DND-41 (cell line): ENCODE data around the gene TBCE.

Source experiments
- ATAC-seq: fragments of 200-7000 bp; cut with Tn5 transposase; 3 replicates; pipeline ENCODE4 v1.9.1; 2021; ENCODE audit warnings: low read depth; ENCODE audit not compliant: insufficient read depth
- DNase-seq: peaks from one replicate; pipeline ENCODE4 v3.0.0-alpha.2; 2020
- H2AFZ ChIP-seq: 2 replicates; pipeline ENCODE4 v1.6.0; 2012; ENCODE audit warnings: low read depth, low read length
- H3K27ac ChIP-seq: 2 replicates; pipeline ENCODE4 v1.5.1; 2012; ENCODE audit warnings: low read length, inconsistent platforms
- H3K27me3 ChIP-seq: fragments of 200-600 bp; sonication (generic); 2 replicates; pipeline ENCODE4 v1.6.0; 2012; ENCODE audit warnings: low read length, mild to moderate bottlenecking, inconsistent platforms; ENCODE audit not compliant: insufficient read depth, poor library complexity
- H3K36me3 ChIP-seq: 2 replicates; pipeline ENCODE4 v1.5.1; 2012; ENCODE audit warnings: low read length, inconsistent platforms; ENCODE audit not compliant: insufficient read depth
- H3K4me1 ChIP-seq: 2 replicates; pipeline ENCODE4 v1.5.1; 2012; ENCODE audit warnings: mild to moderate bottlenecking, low read length; ENCODE audit not compliant: insufficient read depth
- H3K4me2 ChIP-seq: 2 replicates; pipeline ENCODE4 v1.6.0; 2012; ENCODE audit warnings: mild to moderate bottlenecking, moderate library complexity, low read length, inconsistent platforms; ENCODE audit not compliant: insufficient read depth
- H3K4me3 ChIP-seq, 2 experiments: fragments of 200-600 bp in 1 of 2; shearing (Covaris generic) in 1 of 2; 2 replicates each; pipeline ENCODE4 v1.5.1; 2012 to 2016; ENCODE audit warnings: inconsistent platforms in 2 of 2, low read length in 2 of 2, mild to moderate bottlenecking in 2 of 2, low read depth in 1 of 2, moderate library complexity in 1 of 2
- H3K79me2 ChIP-seq: 2 replicates; pipeline ENCODE4 v1.6.0; 2012; ENCODE audit warnings: low read length, inconsistent platforms; ENCODE audit not compliant: insufficient read depth
- H3K9ac ChIP-seq: 2 replicates; pipeline ENCODE4 v1.6.0; 2012; ENCODE audit warnings: low read depth, mild to moderate bottlenecking, inconsistent platforms, low read length, moderate library complexity
- H3K9me3 ChIP-seq: 2 replicates; pipeline ENCODE4 v1.5.1; 2012; ENCODE audit warnings: low read length, moderate library complexity, mild to moderate bottlenecking, inconsistent platforms; ENCODE audit not compliant: insufficient read depth, severe bottlenecking
- H4K20me1 ChIP-seq: 2 replicates; pipeline ENCODE4 v1.6.0; 2012; ENCODE audit warnings: low read length; ENCODE audit not compliant: insufficient read depth
- CTCF ChIP-seq: IDR thresholded peaks from 2 replicates; pipeline ENCODE4 v1.5.1; 2012; ENCODE audit warnings: borderline replicate concordance, low read length, moderate library complexity, mild to moderate bottlenecking; ENCODE audit not compliant: poor library complexity, severe bottlenecking; ENCODE audit errors: extremely low read depth
- EZH2 ChIP-seq: IDR thresholded peaks from 3 replicates; pipeline ENCODE4 v1.6.1; 2012; ENCODE audit warnings: borderline replicate concordance, low read depth, mild to moderate bottlenecking, moderate library complexity, low read length, inconsistent platforms; ENCODE audit not compliant: severe bottlenecking

The TBCE gene

GRCh38 chr1:235430991-235431390 lies 63.8 kb downstream of the TBCE start:
- H3K27me3 ChIP-seq, result no peaks in the 10 kb centered on the region
- H3K9me3 ChIP-seq, result no peaks in the 10 kb centered on the region
- no peak overlapping the region for H3K9ac ChIP-seq
- no peak for TF ChIP-seq CTCF
- TF ChIP-seq EZH2, result no peak
- no peak overlapping the region for H3K27ac ChIP-seq
- H3K4me3 ChIP-seq, result no peak overlapping the region
- H3K79me2 ChIP-seq, result 0 out of 2 replicates have a peak, but pooled peaks cover 3% of the 10 kb centered on the region
- no peak overlapping the region for H2AFZ ChIP-seq
- ATAC-seq (no peak), DNase-seq (no peak)
- H3K36me3 ChIP-seq, result peaks cover 14% of the 10 kb centered on the region
- no peaks in the 10 kb centered on the region for H3K4me1 ChIP-seq
- H3K4me2 ChIP-seq, result no peak overlapping the region
- no peaks in the 10 kb centered on the region for H4K20me1 ChIP-seq

- H3K79me2 ChIP-seq, result no peaks in the 10 kb centered on the region
- H3K4me3 ChIP-seq, result no peak overlapping the region
- no peak overlapping the region for H2AFZ ChIP-seq
- H3K36me3 ChIP-seq, result peaks cover 38% of the 10 kb centered on the region
- H3K9ac ChIP-seq, result no peak overlapping the region
- H3K27ac ChIP-seq, result no peak overlapping the region
- no peaks in the 10 kb centered on the region for H3K9me3 ChIP-seq
- TF ChIP-seq EZH2 (no peak), CTCF (peak; percentile 6)
- H3K4me1 ChIP-seq, result no peaks in the 10 kb centered on the region
- ATAC-seq (no peak), DNase-seq (no peak)
- H3K4me2 ChIP-seq, result no peak overlapping the region
- no peaks in the 10 kb centered on the region for H4K20me1 ChIP-seq
- H3K27me3 ChIP-seq, result no peaks in the 10 kb centered on the region
Measured at GRCh38 chr1:235434001-235434400, 66.8 kb downstream of the TBCE start.

- Histone ChIP-seq H3K4me1 (no peaks in the 10 kb centered on the region), H3K36me3 (peaks cover 71% of the 10 kb centered on the region), H3K9ac (no peak overlapping the region), H3K27ac (no peak overlapping the region), H3K4me3 (no peak overlapping the region), H4K20me1 (no peaks in the 10 kb centered on the region), H3K9me3 (no peaks in the 10 kb centered on the region), H3K4me2 (no peak overlapping the region), H3K27me3 (no peaks in the 10 kb centered on the region), H3K79me2 (no peaks in the 10 kb centered on the region), H2AFZ (no peak overlapping the region)
- no peak for TF ChIP-seq EZH2
- TF ChIP-seq CTCF, result no peak
- ATAC-seq (no peak), DNase-seq (no peak)
Measured at GRCh38 chr1:235441159-235441685, 74.0 kb downstream of the TBCE start.
